Endothelial cell of umbilical vein (primary cell): ENCODE data around the gene DLGAP5. TPM values are rescaled to one million over a fixed set of nuclear protein-coding genes. Genes with fewer than 3 reads are reported as not detected.
A peak's percentile ranks its signal among the peaks of the same experiment; 100 is the strongest.

Source experiments
- BruUV-seq: library from RNA; stranded (reverse); fragments of 400-500 nt; replicated peaks from 2 replicates; lab custom pipeline; 2021; lab: Mats Ljungman, UMichigan
- CTCF ChIA-PET: fragments of 300-600, 350-600 bp; sonication (Branson Sonifier 250); formaldehyde crosslinking; loops from one replicate; lab custom pipeline; 2021; ENCODE audit warnings: antibody characterized with exemption, inconsistent platforms; lab: Charles Lee
- POLR2A ChIA-PET: fragments of 300-600, 350-600 bp; sonication (Branson Sonifier 250); formaldehyde crosslinking; loops from one replicate; lab custom pipeline; 2021; ENCODE audit warnings: antibody characterized with exemption, inconsistent platforms; lab: Charles Lee
- DNase-seq: peaks from one replicate; pipeline ENCODE4 v3.0.0-alpha.2; 2011; ENCODE audit warnings: low read depth, low spot score
- FAIRE-seq: peaks from 2 replicates; lab custom pipeline; 2011; peaks lifted over from hg19 to GRCh38; lab: Jason Lieb, UNC
- H2AFZ ChIP-seq: 2 replicates; pipeline ENCODE4 v1.6.0; 2012; ENCODE audit warnings: low read depth, low read length, control low read depth, inconsistent platforms
- H3K27ac ChIP-seq: 2 replicates; pipeline ENCODE4 v1.5.1; 2011; ENCODE audit warnings: low read depth, mild to moderate bottlenecking, control low read depth, low read length, moderate library complexity; ENCODE audit not compliant: insufficient read depth
- H3K27me3 ChIP-seq, 2 experiments: 2 replicates each; pipeline versions ENCODE4 v1.6.0 to v1.6.1; 2011; ENCODE audit warnings: low read length in 2 of 2, mixed read lengths in 1 of 2; ENCODE audit not compliant: control insufficient read depth in 2 of 2, insufficient read depth in 2 of 2
- H3K36me3 ChIP-seq, 2 experiments: 2 replicates in 1 of 2; 3 replicates in 1 of 2; pipeline ENCODE4 v1.5.1; 2011; ENCODE audit warnings: low read length in 2 of 2, mild to moderate bottlenecking in 1 of 2, moderate library complexity in 1 of 2; ENCODE audit not compliant: control insufficient read depth in 2 of 2, insufficient read depth in 2 of 2; ENCODE audit errors: extremely low read depth in 1 of 2
- H3K4me1 ChIP-seq: 3 replicates; pipeline ENCODE4 v1.5.1; 2011; ENCODE audit warnings: mild to moderate bottlenecking, low read length; ENCODE audit not compliant: control insufficient read depth, insufficient read depth; ENCODE audit errors: extremely low read depth
- H3K4me2 ChIP-seq: 2 replicates; pipeline ENCODE4 v1.6.1; 2011; ENCODE audit warnings: low read length, control low read depth, mixed read lengths; ENCODE audit not compliant: insufficient read depth
- H3K4me3 ChIP-seq, 3 experiments: fragments of 200-600 bp in 1 of 3; sonication (generic), shearing (Covaris generic) in 1 of 3; replicated peaks in 1 of 3; 2 replicates each; pipeline ENCODE4 v1.5.1; 2011 to 2016; ENCODE audit warnings: control low read depth in 3 of 3, low read length in 3 of 3, mild to moderate bottlenecking in 2 of 3, inconsistent platforms in 1 of 3, low read depth in 1 of 3, moderate library complexity in 1 of 3; ENCODE audit not compliant: insufficient read depth in 1 of 3
- H3K79me2 ChIP-seq: 2 replicates; pipeline ENCODE4 v1.6.0; 2012; ENCODE audit warnings: low read length, inconsistent platforms; ENCODE audit not compliant: control insufficient read depth, insufficient read depth
- H3K9ac ChIP-seq: replicated peaks from 2 replicates; pipeline ENCODE3; 2011; ENCODE audit warnings: low read length, control low read depth; ENCODE audit not compliant: insufficient read depth; ENCODE audit errors: extremely low read depth
- H3K9me1 ChIP-seq: replicated peaks from 3 replicates; pipeline ENCODE4 v1.6.0; 2011; ENCODE audit warnings: mild to moderate bottlenecking, low read length; ENCODE audit not compliant: control insufficient read depth, insufficient read depth; ENCODE audit errors: extremely low read depth
- H3K9me3 ChIP-seq: replicated peaks from 2 replicates; pipeline ENCODE4 v1.5.1; 2012; ENCODE audit warnings: low read length, inconsistent platforms; ENCODE audit not compliant: control insufficient read depth, insufficient read depth
- H4K20me1 ChIP-seq: replicated peaks from 2 replicates; pipeline ENCODE3; 2011; ENCODE audit warnings: mild to moderate bottlenecking, low read length; ENCODE audit not compliant: control insufficient read depth, insufficient read depth; ENCODE audit errors: extremely low read depth
- CTCF ChIP-seq, 2 donors: IDR thresholded peaks; 1 replicate in 1 of 2; 2 replicates in 1 of 2; pipeline ENCODE4 v1.5.1; 2011; ENCODE audit warnings: low read length in 2 of 2, mild to moderate bottlenecking in 2 of 2, moderate library complexity in 2 of 2, control low read depth in 1 of 2, inconsistent platforms in 1 of 2, low read depth in 1 of 2; ENCODE audit not compliant: insufficient read depth in 1 of 2; ENCODE audit errors: extremely low read depth in 1 of 2
- EZH2 ChIP-seq: IDR thresholded peaks from 2 replicates; pipeline ENCODE4 v1.6.1; 2012; ENCODE audit warnings: borderline replicate concordance, low read depth, mild to moderate bottlenecking, moderate library complexity, low read length, inconsistent platforms; ENCODE audit not compliant: severe bottlenecking
- FOS ChIP-seq: IDR thresholded peaks from 2 replicates; pipeline ENCODE4 v1.6.1; 2011; ENCODE audit warnings: mild to moderate bottlenecking, low read length, moderate library complexity, borderline replicate concordance; ENCODE audit not compliant: insufficient read depth
- GATA2 ChIP-seq: IDR thresholded peaks from 2 replicates; pipeline ENCODE4 v1.7.0; 2011; ENCODE audit warnings: low read depth, mild to moderate bottlenecking, moderate library complexity, mixed read lengths, low read length; ENCODE audit not compliant: insufficient read length, insufficient read depth
- MAX ChIP-seq: IDR thresholded peaks from 2 replicates; pipeline ENCODE4 v1.6.1; 2011; ENCODE audit not compliant: insufficient read depth, insufficient read length
- POLR2A ChIP-seq: IDR thresholded peaks from 2 replicates; pipeline ENCODE4 v1.6.1; 2012; ENCODE audit warnings: low read depth, mild to moderate bottlenecking, control low read depth, low read length
- dilution Hi-C: fragments of 300-500 bp; cut with MboI; formaldehyde crosslinking; loops from one replicate; pipeline ENCODE4 v1.15.0; 2019; ENCODE audit warnings: low sequenced_read_pairs; ENCODE audit not compliant: extremely low pct_ligation_motif_present
- intact Hi-C: fragments of 100-400 bp; cut with micrococcal nuclease; formaldehyde crosslinking; loops from one replicate; pipeline ENCODE4 v1.10.0; 2022
- polyA plus RNA-seq, 4 experiments: library from polyadenylated mRNA; depleted of rRNA in 3 of 4; stranded (reverse) in 3 of 4; unstranded in 1 of 4; fragments of >200 nt; gene quantifications; 2 replicates each; pipeline versions ENCODE4 v1.2.1 to v1.2.3, GENCODE V29; 2011 to 2012; ENCODE audit warnings: missing spikeins in 1 of 4
- total RNA-seq: library from RNA; stranded (reverse); gene quantifications from 2 replicates; pipeline ENCODE4 v1.2.3, GENCODE V29; 2021

Gene DLGAP5
- total and polyA plus RNA-seq, 2 donors (not counting 3 experiments of a cell fraction or from before 2014, with no cell fraction given), result 8.3 to 83.2 TPM

- Histone ChIP-seq H3K9me3 (no peaks in the 10 kb centered on the region), H3K4me2 (peak overlapping the region; percentile 57), H3K9me1 (no peaks in the 10 kb centered on the region), H3K4me1 (peaks cover 28% of the 10 kb centered on the region), H3K9ac (peak overlapping the region; percentile 37), H2AFZ (peak overlapping the region; percentile 71), H3K36me3 (peaks cover 0 to 6% of the 10 kb centered on the region in 2 experiments), H3K4me3 (peak overlapping the region in 2 of 3 experiments; percentile 70 to 80), H4K20me1 (no peaks in the 10 kb centered on the region), H3K79me2 (peaks cover 41% of the 10 kb centered on the region), H3K27ac (no peak overlapping the region), H3K27me3 (no peaks in the 10 kb centered on the region)
- BruUV-seq, result no TSS peak
- TF ChIP-seq MAX, result no peak
- no peak for TF ChIP-seq GATA2
- TF ChIP-seq POLR2A, result no peak
- TF ChIP-seq EZH2, result no peak
- TF ChIP-seq CTCF (IDR thresholded peaks at IDR 0.05; ENCODE audit: extremely low read depth in 1 of 2, insufficient read depth in 1 of 2, low read depth in 1 of 2, low read length in 2 of 2), result no peak
- TF ChIP-seq FOS, result no peak
- dilution Hi-C loops (no loop called here), intact Hi-C loops (no loop called here)
- CTCF ChIA-PET, result interaction anchor here (0.8 kb wide), 1 partner anchor 31 kb away, joined by 3 read pairs; no protein-coding TSS in a partner anchor
- POLR2A ChIA-PET, result no interaction called here
- DNase-seq (no peak), FAIRE-seq (no peak)
These were observed 753 bp upstream of the DLGAP5 start for GRCh38 chr14:55192054-55192621.
